GM18498 (cell line): ENCODE data around the gene FXYD1.

ENCODE experiments used
- ATAC-seq: cut with Tn5 transposase; IDR thresholded peaks from one replicate; pipeline ENCODE4 v1.9.1; 2021; ENCODE audit warnings: mild to moderate bottlenecking, moderate library complexity; ENCODE audit not compliant: unreplicated experiment

FXYD1 gene

GRCh38 chr19:35184267-35184666, 45.6 kb downstream of the FXYD1 start:
- no peak for ATAC-seq

DNA sequence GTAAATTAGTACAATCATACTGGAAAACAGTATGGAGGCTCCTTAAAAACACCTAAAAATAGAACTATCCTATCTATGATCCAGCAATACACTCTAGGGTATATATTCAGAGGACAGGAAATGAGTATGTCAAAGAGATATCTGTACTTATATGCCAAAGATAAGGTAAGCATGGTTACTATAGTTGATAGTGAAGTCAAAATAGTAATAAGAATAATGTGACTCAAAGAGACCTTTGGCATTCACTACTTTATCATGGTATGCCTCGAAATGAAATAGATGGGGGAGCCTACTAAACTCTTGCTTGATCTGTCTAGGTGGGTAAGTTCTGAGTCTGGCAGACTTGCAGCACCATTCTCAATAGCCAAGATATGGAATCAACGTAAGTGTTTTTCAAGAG, 46.3 kb downstream of the FXYD1 start:
- no peak for ATAC-seq
